ENCODE results near the gene MACROD1.
"Not testable (repeated sequence)": the region's sequence is repeated elsewhere in the genome, so short reads cannot be mapped to it uniquely, and the experiment has no call there.

Gene MACROD1

DNA sequence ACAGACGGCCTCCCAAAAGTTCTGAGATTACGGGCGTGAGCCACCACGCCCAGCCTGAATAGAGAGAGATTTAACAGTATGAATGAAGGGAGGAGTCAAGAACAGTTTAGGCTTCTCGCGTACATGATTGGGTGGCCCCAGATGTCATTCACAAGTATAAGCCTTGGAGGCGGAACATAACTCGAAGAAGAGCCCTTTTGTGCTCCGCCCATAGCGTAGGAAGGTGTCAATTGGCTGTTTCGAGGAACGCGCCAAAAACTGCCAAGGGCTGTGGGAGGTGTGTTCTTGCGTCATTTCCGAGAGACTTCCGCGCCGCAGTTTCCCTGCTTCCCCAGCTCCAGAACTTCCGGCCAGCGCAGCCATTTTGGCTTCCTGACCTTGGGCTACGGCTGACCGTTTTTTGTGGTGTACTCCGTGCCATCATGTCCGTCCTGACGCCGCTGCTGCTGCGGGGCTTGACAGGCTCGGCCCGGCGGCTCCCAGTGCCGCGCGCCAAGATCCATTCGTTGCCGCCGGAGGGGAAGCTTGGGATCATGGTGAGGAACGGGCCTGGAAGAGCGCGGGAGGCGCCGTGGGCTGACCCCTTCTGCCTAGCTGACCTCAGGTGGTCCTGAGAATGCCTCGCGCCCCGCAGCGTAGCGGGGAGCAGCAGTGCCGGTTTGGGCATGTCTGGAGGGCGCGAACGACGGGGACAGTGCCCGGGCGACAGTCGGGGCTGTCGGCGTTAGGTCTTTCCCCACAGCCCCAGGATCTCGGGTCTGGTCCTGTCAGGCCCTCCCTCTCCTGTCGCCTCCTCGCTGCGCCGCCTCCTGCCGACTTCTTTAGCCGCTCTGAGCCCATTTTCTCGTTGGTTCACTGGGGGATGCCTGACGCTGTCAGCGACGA is 191.4 kb downstream of the MACROD1 start, which contains the start of gene COX8A:
Gene COX8A (plus strand): TSS at position 362 of the 885 bp plus-strand sequence. CDS start 61 bp downstream, at position 423.
- peak; percentile 81 to 97 for DNase-seq (ENCODE audit: extremely low read depth in 1 of 2, low read depth in 1 of 2)

GRCh38 chr11:63973912-63974258 is 192.0 kb downstream of the MACROD1 start:
- DNase-seq (ENCODE audit: extremely low read depth in 1 of 2, low read depth in 1 of 2), result not testable (repeated sequence)

GRCh38 chr11:63970902-63971301 is 195.0 kb downstream of the MACROD1 start:
- no peak for DNase-seq (ENCODE audit: extremely low read depth in 1 of 2, low read depth in 1 of 2)

DNA sequence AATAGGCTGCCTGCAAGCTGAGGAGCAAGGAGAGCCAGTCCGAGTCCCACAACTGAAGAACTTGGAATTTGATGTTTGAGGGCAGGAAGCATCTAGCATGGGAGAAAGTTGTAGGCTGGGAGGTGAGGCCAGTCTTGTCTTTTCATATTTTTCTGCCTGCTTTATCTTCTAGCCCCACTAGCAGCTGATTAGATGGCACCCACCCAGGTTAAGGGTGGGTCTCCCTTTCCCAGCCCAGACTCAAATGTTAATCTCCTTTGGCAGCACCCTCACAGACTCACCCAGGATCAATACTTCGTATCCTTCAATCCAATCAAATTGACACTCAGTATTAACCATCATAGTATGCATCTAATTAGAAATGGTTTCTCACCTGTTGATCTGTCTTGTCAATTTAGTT is 196.5 kb downstream of the MACROD1 start:
- no peak for DNase-seq (ENCODE audit: extremely low read depth in 1 of 2, low read depth in 1 of 2)

DNA sequence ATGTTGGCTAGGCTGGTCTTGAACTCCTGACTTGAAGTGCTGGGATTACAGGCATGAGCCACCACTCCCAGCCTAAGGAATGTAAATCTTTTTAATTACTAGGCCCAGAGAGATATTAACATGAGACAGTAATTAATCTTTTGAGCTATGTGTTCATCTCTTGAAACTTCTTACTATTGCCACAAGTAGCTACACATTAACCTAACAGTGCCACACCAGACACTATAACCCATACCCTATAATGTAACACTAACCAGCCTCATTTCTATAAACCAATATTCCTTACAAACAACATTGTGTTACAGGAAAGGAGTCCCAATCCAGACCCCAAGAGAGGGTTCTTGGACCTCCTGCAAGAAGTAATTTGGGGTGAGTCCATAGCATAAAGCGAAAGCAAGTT is 199.5 kb downstream of the MACROD1 start:
- no peak for DNase-seq (ENCODE audit: extremely low read depth in 1 of 2, low read depth in 1 of 2)

GRCh38 chr11:63963895-63964294 is 202.0 kb downstream of the MACROD1 start:
- DNase-seq (ENCODE audit: extremely low read depth in 1 of 2, low read depth in 1 of 2), result not testable (repeated sequence)

DNA sequence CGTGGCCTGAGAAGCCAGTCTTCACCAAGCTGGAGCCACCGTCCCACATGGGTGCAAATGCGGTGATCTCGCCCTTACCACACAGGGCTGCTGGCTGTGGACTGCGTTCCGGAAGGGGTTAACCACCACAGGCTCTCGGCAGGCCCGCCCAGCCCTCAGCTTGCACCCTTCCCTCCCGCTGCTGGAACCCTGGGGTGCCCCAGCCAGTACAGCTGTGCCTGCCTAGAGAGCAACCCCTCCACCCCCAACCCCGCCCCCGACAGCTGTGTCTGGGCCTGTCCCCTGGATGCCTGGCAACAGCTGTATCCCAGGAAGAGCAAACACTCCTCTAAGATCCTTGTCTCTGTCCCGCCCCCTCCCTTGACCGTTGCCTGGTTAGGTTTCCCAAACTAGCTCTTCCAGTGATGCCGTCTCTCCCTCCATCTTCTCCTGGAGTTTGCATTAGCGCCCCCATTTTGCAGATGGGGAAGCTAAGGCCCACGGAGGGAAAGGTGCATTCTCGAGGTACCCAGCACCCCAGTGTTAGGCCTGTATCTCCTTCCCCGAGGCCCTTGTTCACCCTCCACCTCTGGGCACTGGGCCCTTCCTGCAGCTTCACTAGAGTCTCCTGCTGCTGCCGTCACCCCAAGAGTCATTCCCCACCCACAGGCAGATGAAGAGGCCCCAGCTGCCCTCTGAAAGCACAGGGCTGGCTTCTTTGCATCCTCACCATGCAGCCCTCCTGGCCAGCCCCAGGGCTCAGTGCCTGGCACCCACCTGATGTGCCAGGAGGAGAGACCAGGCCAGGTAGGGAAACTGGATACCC is 204.1 kb downstream of the MACROD1 start:
- no peak for DNase-seq (ENCODE audit: extremely low read depth in 1 of 2, low read depth in 1 of 2)

DNA sequence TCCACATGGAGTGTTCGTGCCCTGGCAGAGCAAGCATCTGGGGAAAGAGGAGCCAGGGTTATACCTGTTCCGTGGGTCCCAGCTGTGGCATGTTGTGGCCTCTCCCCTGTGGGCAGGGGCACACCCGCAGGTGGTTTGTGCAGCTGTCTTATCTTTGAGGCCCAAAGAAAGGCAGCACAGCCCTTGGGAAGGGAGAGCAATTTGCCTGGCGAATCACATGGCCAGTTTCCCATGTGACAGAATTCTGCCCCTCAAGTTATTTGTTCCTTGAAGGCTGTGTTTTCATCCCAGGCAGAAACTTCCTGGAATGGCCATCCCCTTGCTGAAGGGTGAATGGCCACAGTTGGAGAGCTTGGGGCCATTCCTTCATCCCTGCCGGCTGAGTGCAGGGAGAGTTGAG is 207.9 kb downstream of the MACROD1 start:
- no peak for DNase-seq (ENCODE audit: extremely low read depth in 1 of 2, low read depth in 1 of 2)

DNA sequence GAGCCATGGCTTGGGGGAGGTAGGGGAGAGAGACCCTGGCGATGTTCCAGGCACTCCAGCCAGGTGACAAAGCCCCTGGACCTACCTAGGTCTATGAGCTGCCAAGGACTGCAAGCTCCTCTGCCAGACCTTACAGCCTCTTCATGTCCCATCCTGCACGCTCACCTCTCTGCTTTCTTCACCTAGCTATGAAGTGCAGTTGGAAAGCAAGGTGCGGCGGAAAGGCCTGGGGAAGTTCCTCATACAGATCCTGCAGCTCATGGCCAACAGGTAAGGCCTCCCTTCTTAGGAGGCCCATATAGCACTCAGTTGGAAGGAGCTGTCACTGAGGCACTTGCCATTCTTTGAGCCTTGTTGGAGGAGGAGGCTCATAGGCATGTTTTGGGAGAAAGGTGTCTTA is 213.3 kb downstream of the MACROD1 start:
- no peak for DNase-seq (ENCODE audit: extremely low read depth in 1 of 2, low read depth in 1 of 2)

GRCh38 chr11:63951779-63952536 is 214.0 kb downstream of the MACROD1 start:
- no peak for DNase-seq (ENCODE audit: extremely low read depth in 1 of 2, low read depth in 1 of 2)

Data from stimulated activated CD8-positive, alpha-beta memory T cell treated with anti-CD3 and anti-CD28 coated beads, Interleukin-7, amount 100 ng/mL, for 48 hours (primary cell).